ENCODE data around the gene FBLN2. TPM values are rescaled to one million over a fixed set of nuclear protein-coding genes. Genes with fewer than 3 reads are reported as not detected.

The FBLN2 gene
- total and polyA plus RNA-seq, 2 of the 4 experiments (the other 2 are of a cell fraction): 11.8 to 60.8 TPM

- H2BK20ac ChIP-seq (ENCODE audit: low read depth, low read length): no peak overlapping the region
- H2AFZ ChIP-seq (replicated peaks; ENCODE audit: low read length, poor library complexity): no peak overlapping the region
- H3K36me3 ChIP-seq (ENCODE audit: control insufficient read depth, insufficient read depth, low read length): no peaks in the 10 kb centered on the region
- ATAC-seq (ENCODE audit: low read depth) (no peak), DNase-seq (no peak)
- H4K5ac ChIP-seq (ENCODE audit: low read depth, low read length): no peak overlapping the region
- ChIA-PET CTCF (no interaction called here), POLR2A (ENCODE audit: unreplicated experiment) (no interaction called here)
- H3K4me2 ChIP-seq (ENCODE audit: low read depth, low read length): no peak overlapping the region
- H3K27ac ChIP-seq (ENCODE audit: insufficient read depth, low read length): no peak overlapping the region
- no peak overlapping the region for H3K23ac ChIP-seq (ENCODE audit: low read depth, low read length)
- no peak overlapping the region for H2BK15ac ChIP-seq (ENCODE audit: low read depth, low read length)
- no peaks in the 10 kb centered on the region for H3K79me1 ChIP-seq (ENCODE audit: low read depth in 1 of 2, low read length in 2 of 2)
- no peaks in the 10 kb centered on the region for H3K9me3 ChIP-seq (ENCODE audit: control insufficient read depth, insufficient read depth, low read length)
- H3K27me3 ChIP-seq (ENCODE audit: control insufficient read depth, insufficient read depth, low read length): peaks cover 3% of the 10 kb centered on the region; the same call in 1 of the 2 replicates
- 0 out of 2 replicates have a peak, but pooled peaks cover 3% of the 10 kb centered on the region for H3K9me1 ChIP-seq (ENCODE audit: insufficient read depth, low read length)
- intact Hi-C loops (cut with micrococcal nuclease) (no loop called here), dilution Hi-C loops (cut with HindIII; ENCODE audit: low sequenced_read_pairs, unreplicated experiment) (no loop called here), in situ Hi-C loops (cut with MboI; ENCODE audit: low sequenced_read_pairs) (no loop called here)
- H3K14ac ChIP-seq (replicated peaks; ENCODE audit: low read depth, low read length): no peak overlapping the region
- WGBS, 2 experiments (ENCODE audit: extremely low coverage in 2 of 2, insufficient read length in 1 of 2): no CpG with 5 or more reads among the region's 2 CpGs
- no peak overlapping the region for H3K4ac ChIP-seq (ENCODE audit: low read depth, low read length)
- no peak overlapping the region for H3K9ac ChIP-seq (ENCODE audit: low read depth, low read length)
- H3K56ac ChIP-seq (ENCODE audit: extremely low read depth, insufficient read depth, low read length): no peak overlapping the region
- no peaks in the 10 kb centered on the region for H4K20me1 ChIP-seq (ENCODE audit: insufficient read depth, low read length)
- no peak overlapping the region for H3K4me3 ChIP-seq (ENCODE audit: insufficient read depth, low read depth, low read length)
- no peak overlapping the region for H2BK120ac ChIP-seq (ENCODE audit: low read depth, low read length)
- TF ChIP-seq RAD21 (IDR thresholded peaks at IDR 0.05; ENCODE audit: low read length) (no peak), RCOR1 (IDR thresholded peaks at IDR 0.05; ENCODE audit: insufficient replicate concordance, low read length) (no peak), CTCF (conservative IDR thresholded peaks at IDR 0.05; ENCODE audit: low read depth, low read length) (no peak), MXI1 (IDR thresholded peaks at IDR 0.05; ENCODE audit: borderline replicate concordance, low read depth, low read length) (no peak), SMC3 (IDR thresholded peaks at IDR 0.05; ENCODE audit: low read depth, low read length) (no peak)
- no TSS peak for BruUV-seq (replicated peaks)
- no peak overlapping the region for H4K91ac ChIP-seq (ENCODE audit: insufficient read depth, low read depth, low read length)
- no peak overlapping the region for H3K18ac ChIP-seq (ENCODE audit: low read depth, low read length)
- H2AK5ac ChIP-seq (ENCODE audit: low read depth, low read length): no peak overlapping the region
- H4K8ac ChIP-seq (ENCODE audit: low read depth in 2 of 2, low read length in 2 of 2): no peak overlapping the region
- no peak overlapping the region for H2BK5ac ChIP-seq (ENCODE audit: low read depth, low read length, poor library complexity, severe bottlenecking)
- H2AK9ac ChIP-seq (replicated peaks; ENCODE audit: low read depth, low read length, poor library complexity): no peak overlapping the region
- peaks cover 7% of the 10 kb centered on the region for H3K4me1 ChIP-seq (ENCODE audit: control insufficient read depth, insufficient read depth, low read length)
These were observed 1.4 kb downstream of the FBLN2 start for GRCh38 chr3:13550423-13550690.

Data from IMR-90 (cell line).